ENCODE results near the gene FAF1.

DNA sequence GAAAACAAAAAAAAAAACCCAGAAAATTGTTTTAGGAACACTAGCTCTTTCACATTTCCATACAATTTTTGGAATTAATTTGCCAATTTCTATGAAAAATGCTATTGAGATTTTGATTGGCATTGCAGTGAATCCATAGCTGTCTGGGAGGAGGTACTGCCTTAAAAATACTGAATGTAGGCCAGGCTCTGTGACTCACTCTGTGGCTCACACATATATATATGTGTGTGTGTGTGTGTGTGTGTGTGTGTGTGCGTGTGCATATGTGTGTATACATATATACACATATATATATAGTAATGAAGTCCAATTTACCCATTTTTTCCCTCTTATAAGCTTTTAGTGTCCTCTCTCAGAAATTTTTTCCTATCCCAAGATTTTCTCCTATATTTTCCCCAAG is 322.6 kb downstream of the FAF1 start:
- TF ChIP-seq CTCF (IDR thresholded peaks at IDR 0.05; ENCODE audit: control extremely low read depth in 1 of 3, insufficient read depth in 1 of 3, low read depth in 1 of 3, low read length in 3 of 3) (no peak), RAD21 (IDR thresholded peaks at IDR 0.05 in 1 of 2, conservative IDR thresholded peaks at IDR 0.05 in 1 of 2; ENCODE audit: low read depth in 2 of 2, low read length in 2 of 2) (no peak), GTF2F1 (IDR thresholded peaks at IDR 0.05; ENCODE audit: borderline replicate concordance, low read depth, low read length) (no peak), YY1 (IDR thresholded peaks at IDR 0.05; ENCODE audit: low read depth, low read length) (no peak)

All from H1 (cell line).